ENCODE results near the gene TMPRSS4. TPM values are rescaled to one million over a fixed set of nuclear protein-coding genes. Genes with fewer than 3 reads are reported as not detected.

TMPRSS4 gene
- total RNA-seq, 1 experiment from 2014 or later, result not detected

DNA sequence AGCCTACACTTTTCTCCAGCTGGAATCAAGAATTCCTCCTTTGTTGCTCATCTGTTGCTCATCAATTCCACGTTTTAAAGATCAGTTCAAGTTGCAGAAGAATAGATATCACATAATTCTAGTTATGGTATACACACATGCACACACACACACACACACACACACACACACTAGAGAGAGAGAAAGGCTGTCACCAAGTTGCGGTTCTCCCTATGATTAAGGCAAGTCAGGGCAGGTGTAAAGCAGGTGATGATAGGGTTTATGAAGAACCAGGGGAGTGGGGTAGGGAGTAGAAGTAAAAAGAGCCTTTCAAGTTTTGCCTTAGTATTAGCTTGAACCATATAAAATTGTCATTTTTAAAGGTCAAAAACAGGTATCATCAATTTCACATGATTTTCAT, 31.7 kb upstream of the TMPRSS4 start:
- Histone ChIP-seq H3K27ac (ENCODE audit: low read depth, low read length, poor library complexity, severe bottlenecking) (no peak overlapping the region), H3K4me1 (ENCODE audit: insufficient read depth, low read length, poor library complexity, severe bottlenecking) (no peaks in the 10 kb centered on the region), H3K9me3 (ENCODE audit: low read depth, low read length, poor library complexity, severe bottlenecking) (no peaks in the 10 kb centered on the region), H3K27me3 (replicated peaks; ENCODE audit: insufficient read depth, low read depth, low read length, poor library complexity) (peaks cover 61% of the 10 kb centered on the region), H3K4me3 (ENCODE audit: low read depth, low read length, poor library complexity, severe bottlenecking) (no peak overlapping the region), H3K36me3 (ENCODE audit: insufficient read depth, low read length, poor library complexity, severe bottlenecking) (no peaks in the 10 kb centered on the region)
- no TSS peak for BruUV-seq (replicated peaks)
- ChIA-PET POLR2A (ENCODE audit: low non-redundant PET) (no interaction called here), CTCF (no interaction called here)
- intact Hi-C loops (cut with micrococcal nuclease; ENCODE audit: unreplicated experiment), result no loop called here
- no peak for DNase-seq (ENCODE audit: low spot score)
- TF ChIP-seq, protein P1, sequence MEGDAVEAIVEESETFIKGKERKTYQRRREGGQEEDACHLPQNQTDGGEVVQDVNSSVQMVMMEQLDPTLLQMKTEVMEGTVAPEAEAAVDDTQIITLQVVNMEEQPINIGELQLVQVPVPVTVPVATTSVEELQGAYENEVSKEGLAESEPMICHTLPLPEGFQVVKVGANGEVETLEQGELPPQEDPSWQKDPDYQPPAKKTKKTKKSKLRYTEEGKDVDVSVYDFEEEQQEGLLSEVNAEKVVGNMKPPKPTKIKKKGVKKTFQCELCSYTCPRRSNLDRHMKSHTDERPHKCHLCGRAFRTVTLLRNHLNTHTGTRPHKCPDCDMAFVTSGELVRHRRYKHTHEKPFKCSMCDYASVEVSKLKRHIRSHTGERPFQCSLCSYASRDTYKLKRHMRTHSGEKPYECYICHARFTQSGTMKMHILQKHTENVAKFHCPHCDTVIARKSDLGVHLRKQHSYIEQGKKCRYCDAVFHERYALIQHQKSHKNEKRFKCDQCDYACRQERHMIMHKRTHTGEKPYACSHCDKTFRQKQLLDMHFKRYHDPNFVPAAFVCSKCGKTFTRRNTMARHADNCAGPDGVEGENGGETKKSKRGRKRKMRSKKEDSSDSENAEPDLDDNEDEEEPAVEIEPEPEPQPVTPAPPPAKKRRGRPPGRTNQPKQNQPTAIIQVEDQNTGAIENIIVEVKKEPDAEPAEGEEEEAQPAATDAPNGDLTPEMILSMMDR (conservative IDR thresholded peaks at IDR 0.05; ENCODE audit: low read depth, low read length), result no peak
- no peak for TF ChIP-seq EZH2 (IDR thresholded peaks at IDR 0.05; ENCODE audit: borderline replicate concordance, low read depth, low read length, poor library complexity, severe bottlenecking)

DNA sequence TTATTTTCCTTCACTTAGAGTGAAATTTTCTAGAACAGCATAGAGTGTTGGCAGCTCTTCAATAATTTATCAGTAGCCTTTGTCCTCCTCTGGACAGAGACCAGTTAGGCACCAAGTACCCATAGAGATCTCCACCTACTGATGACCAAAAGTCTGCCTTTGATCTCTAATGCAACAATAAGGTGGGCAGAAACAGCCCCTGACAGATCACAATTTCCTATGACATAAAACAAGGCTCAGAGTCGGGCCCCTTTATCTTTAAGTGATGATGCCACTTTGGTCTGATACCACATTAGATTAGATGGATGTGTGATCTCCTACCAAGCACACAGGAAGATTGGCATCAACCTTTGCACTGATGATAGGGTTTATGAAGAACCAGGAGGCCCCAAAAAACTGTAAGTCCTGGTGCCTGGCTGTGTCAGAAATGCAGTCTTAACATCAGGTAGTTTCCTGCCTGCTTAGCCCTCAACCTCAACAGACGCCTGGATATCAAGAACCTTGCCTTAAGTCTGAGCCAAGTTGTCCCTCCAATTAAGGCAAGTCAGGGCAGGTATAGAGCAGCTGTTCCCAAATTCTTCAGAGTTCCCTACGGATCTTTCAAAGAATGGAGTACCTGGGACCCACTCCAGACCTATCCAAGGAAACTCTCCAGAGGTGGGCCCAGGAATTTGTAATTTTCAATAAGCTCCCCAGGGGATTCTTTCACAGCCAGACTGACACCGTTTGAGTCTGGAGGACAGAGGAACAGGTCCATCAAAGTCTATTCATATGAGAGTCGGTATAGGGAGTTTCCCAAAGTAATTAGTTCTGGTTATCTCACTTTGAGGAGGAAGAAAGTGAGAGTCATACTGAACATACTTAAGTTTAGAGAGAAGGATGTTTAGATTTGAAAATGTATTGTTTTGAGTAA, 30.6 kb upstream of the TMPRSS4 start:
- H3K9me3 ChIP-seq (ENCODE audit: low read depth, low read length, poor library complexity, severe bottlenecking), result no peaks in the 10 kb centered on the region
- TF ChIP-seq, protein P1 (conservative IDR thresholded peaks at IDR 0.05; ENCODE audit: low read depth, low read length), result no peak
- TF ChIP-seq EZH2 (IDR thresholded peaks at IDR 0.05; ENCODE audit: borderline replicate concordance, low read depth, low read length, poor library complexity, severe bottlenecking), result no peak
- no peak overlapping the region for H3K4me3 ChIP-seq (ENCODE audit: low read depth, low read length, poor library complexity, severe bottlenecking)
- CTCF ChIA-PET, result no interaction called here
- no peaks in the 10 kb centered on the region for H3K4me1 ChIP-seq (ENCODE audit: insufficient read depth, low read length, poor library complexity, severe bottlenecking)
- no peaks in the 10 kb centered on the region for H3K36me3 ChIP-seq (ENCODE audit: insufficient read depth, low read length, poor library complexity, severe bottlenecking)
- H3K27me3 ChIP-seq (replicated peaks; ENCODE audit: insufficient read depth, low read depth, low read length, poor library complexity), result peaks cover 61% of the 10 kb centered on the region
- no TSS peak for BruUV-seq (replicated peaks)
- no peak overlapping the region for H3K27ac ChIP-seq (ENCODE audit: low read depth, low read length, poor library complexity, severe bottlenecking)
- POLR2A ChIA-PET (ENCODE audit: low non-redundant PET), result interaction anchor here (0.6 kb wide), 1 partner anchor 8 kb away, joined by 10 read pairs; no protein-coding TSS in a partner anchor
- intact Hi-C loops (cut with micrococcal nuclease; ENCODE audit: unreplicated experiment), result no loop called here
- no peak for DNase-seq (ENCODE audit: low spot score)

DNA sequence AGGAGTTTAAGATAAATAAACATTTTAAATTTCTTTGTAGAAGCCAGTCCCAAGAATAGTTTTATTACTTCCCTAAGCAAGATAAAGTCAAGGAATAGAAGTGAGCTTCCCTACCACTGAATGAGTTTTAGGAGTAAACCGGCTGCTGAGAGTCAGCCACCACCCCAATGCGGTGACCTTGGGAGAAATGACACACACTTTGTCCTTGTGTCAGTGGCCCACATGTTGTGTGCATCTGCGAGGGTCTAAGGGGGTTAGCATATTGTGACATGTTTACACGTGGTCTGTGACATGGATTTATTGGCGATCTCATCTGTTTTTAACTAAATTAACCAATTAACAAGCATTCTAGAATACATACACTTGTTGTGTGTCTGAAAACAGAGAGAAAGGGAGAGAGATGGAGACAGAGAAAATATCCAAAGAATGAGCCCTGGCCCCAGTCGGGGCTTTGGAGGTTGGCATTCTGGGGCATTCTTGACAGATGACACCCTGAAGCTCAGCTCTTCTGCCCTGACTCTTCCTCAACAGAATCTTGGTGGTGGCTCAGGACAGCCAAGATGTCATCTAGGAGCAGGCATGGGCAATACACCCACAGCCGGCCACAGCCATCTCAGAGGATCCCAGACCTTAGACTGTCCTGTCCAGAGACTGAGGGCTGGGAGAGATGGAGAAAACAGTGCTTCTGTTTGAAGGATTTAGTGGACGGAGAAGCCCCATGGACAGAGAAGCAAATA, 29.7 kb upstream of the TMPRSS4 start:
- H3K36me3 ChIP-seq (ENCODE audit: insufficient read depth, low read length, poor library complexity, severe bottlenecking), result no peaks in the 10 kb centered on the region
- H3K27ac ChIP-seq (ENCODE audit: low read depth, low read length, poor library complexity, severe bottlenecking), result no peak overlapping the region
- POLR2A ChIA-PET (ENCODE audit: low non-redundant PET), result no interaction called here
- H3K4me1 ChIP-seq (ENCODE audit: insufficient read depth, low read length, poor library complexity, severe bottlenecking), result no peaks in the 10 kb centered on the region
- no peak overlapping the region for H3K4me3 ChIP-seq (ENCODE audit: low read depth, low read length, poor library complexity, severe bottlenecking)
- CTCF ChIA-PET, result interaction anchor here (0.6 kb wide), 1 partner anchor 13 kb away, joined by 4 read pairs; no protein-coding TSS in a partner anchor
- BruUV-seq (replicated peaks), result no TSS peak
- intact Hi-C loops (cut with micrococcal nuclease; ENCODE audit: unreplicated experiment), result no loop called here
- TF ChIP-seq, protein P1 (conservative IDR thresholded peaks at IDR 0.05; ENCODE audit: low read depth, low read length), result no peak
- TF ChIP-seq EZH2 (IDR thresholded peaks at IDR 0.05; ENCODE audit: borderline replicate concordance, low read depth, low read length, poor library complexity, severe bottlenecking), result no peak
- peaks cover 58% of the 10 kb centered on the region for H3K27me3 ChIP-seq (replicated peaks; ENCODE audit: insufficient read depth, low read depth, low read length, poor library complexity)
- no peak for DNase-seq (ENCODE audit: low spot score)
- no peaks in the 10 kb centered on the region for H3K9me3 ChIP-seq (ENCODE audit: low read depth, low read length, poor library complexity, severe bottlenecking)
